KOPT-K1 (cell line): Measurements from ENCODE around the gene ENTHD1.

ENCODE experiments used
- H3K27ac ChIP-seq: fragments of 200-600 bp; sonication (generic); 2 replicates; pipeline ENCODE4 v1.5.1; 2016; ENCODE audit warnings: antibody characterized with exemption, mild to moderate bottlenecking, low read depth, low read length; ENCODE audit not compliant: poor library complexity, severe bottlenecking
- H3K36me3 ChIP-seq: fragments of 200-600 bp; sonication (generic); 2 replicates; pipeline ENCODE4 v1.5.1; 2017; ENCODE audit warnings: antibody characterized with exemption, mild to moderate bottlenecking, low read length, moderate library complexity; ENCODE audit not compliant: insufficient read depth
- H3K9me3 ChIP-seq: fragments of 200-600 bp; sonication (generic); 2 replicates; pipeline ENCODE4 v1.5.1; 2017; ENCODE audit warnings: antibody characterized with exemption, low read length, mild to moderate bottlenecking; ENCODE audit not compliant: insufficient read depth, poor library complexity, severe bottlenecking

The ENTHD1 gene

GRCh38 chr22:39893526-39893925 is at the start of gene ENTHD1:
Gene ENTHD1, minus strand, starts transcription at chr22:39893760. Its CDS starts 6,012 bp downstream, at chr22:39887748.
- no peaks in the 10 kb centered on the region for H3K36me3 ChIP-seq
- no peaks in the 10 kb centered on the region for H3K9me3 ChIP-seq
- no peak within 1 kb of the TSS for H3K27ac ChIP-seq

GRCh38 chr22:39943337-39943736 is 49.8 kb upstream of the ENTHD1 start:
- Histone ChIP-seq H3K36me3 (peaks cover 42% of the 10 kb centered on the region), H3K9me3 (no peaks in the 10 kb centered on the region), H3K27ac (peak overlapping the region; percentile 99)

- Histone ChIP-seq H3K36me3 (peaks cover 42% of the 10 kb centered on the region), H3K27ac (peak overlapping the region; percentile 99), H3K9me3 (no peaks in the 10 kb centered on the region)
Observed at GRCh38 chr22:39942439-39943230, 49.1 kb upstream of the ENTHD1 start.

- peaks cover 40% of the 10 kb centered on the region for H3K36me3 ChIP-seq
- H3K9me3 ChIP-seq, result no peaks in the 10 kb centered on the region
Observed at GRCh38 chr22:39941601-39942000, 48.0 kb upstream of the ENTHD1 start.

GRCh38 chr22:39940757-39941305 is 47.3 kb upstream of the ENTHD1 start:
- Histone ChIP-seq H3K36me3 (peaks cover 47% of the 10 kb centered on the region), H3K27ac (peak overlapping the region; percentile 99), H3K9me3 (no peaks in the 10 kb centered on the region)

More at GRCh38 chr22:39941601-39942000, 48.0 kb upstream of the ENTHD1 start:
- peak overlapping the region; percentile 99 for H3K27ac ChIP-seq

GRCh38 chr22:39939830-39940229 is 46.3 kb upstream of the ENTHD1 start:
- Histone ChIP-seq H3K27ac (peak overlapping the region; percentile 99), H3K36me3 (peaks cover 43% of the 10 kb centered on the region), H3K9me3 (no peaks in the 10 kb centered on the region)

- no peaks in the 10 kb centered on the region for H3K9me3 ChIP-seq
- peak overlapping the region; percentile 99 for H3K27ac ChIP-seq
Observed at GRCh38 chr22:39938509-39939111, 45.0 kb upstream of the ENTHD1 start.

GRCh38 chr22:39937906-39938305 is 44.3 kb upstream of the ENTHD1 start:
- peak overlapping the region; percentile 99 for H3K27ac ChIP-seq

More at GRCh38 chr22:39938509-39939111, 45.0 kb upstream of the ENTHD1 start:
- peaks cover 42% of the 10 kb centered on the region for H3K36me3 ChIP-seq

GRCh38 chr22:39936523-39937145 is 43.1 kb upstream of the ENTHD1 start:
- peak overlapping the region; percentile 99 for H3K27ac ChIP-seq
- peaks cover 42% of the 10 kb centered on the region for H3K36me3 ChIP-seq

More at GRCh38 chr22:39937906-39938305, 44.3 kb upstream of the ENTHD1 start:
- H3K9me3 ChIP-seq, result no peaks in the 10 kb centered on the region
- H3K36me3 ChIP-seq, result peaks cover 42% of the 10 kb centered on the region

GRCh38 chr22:39935612-39936011 is 42.1 kb upstream of the ENTHD1 start:
- Histone ChIP-seq H3K36me3 (peaks cover 38% of the 10 kb centered on the region), H3K27ac (peak overlapping the region; percentile 99), H3K9me3 (no peaks in the 10 kb centered on the region)

More at GRCh38 chr22:39936523-39937145, 43.1 kb upstream of the ENTHD1 start:
- no peaks in the 10 kb centered on the region for H3K9me3 ChIP-seq

- peak overlapping the region; percentile 99 for H3K27ac ChIP-seq
- peaks cover 38% of the 10 kb centered on the region for H3K36me3 ChIP-seq
- H3K9me3 ChIP-seq, result no peaks in the 10 kb centered on the region
Observed at GRCh38 chr22:39935116-39935515, 41.6 kb upstream of the ENTHD1 start.

GRCh38 chr22:39933741-39934140 is 40.2 kb upstream of the ENTHD1 start:
- Histone ChIP-seq H3K36me3 (peaks cover 37% of the 10 kb centered on the region), H3K9me3 (no peaks in the 10 kb centered on the region)

GRCh38 chr22:39932918-39933649 is 39.5 kb upstream of the ENTHD1 start:
- H3K27ac ChIP-seq, result peak overlapping the region; percentile 99
- peaks cover 31% of the 10 kb centered on the region for H3K36me3 ChIP-seq
- no peaks in the 10 kb centered on the region for H3K9me3 ChIP-seq

More at GRCh38 chr22:39933741-39934140, 40.2 kb upstream of the ENTHD1 start:
- H3K27ac ChIP-seq, result peak overlapping the region; percentile 99

GRCh38 chr22:39932166-39932565 is 38.6 kb upstream of the ENTHD1 start:
- Histone ChIP-seq H3K36me3 (peaks cover 22% of the 10 kb centered on the region; the same call in 1 of the 2 replicates), H3K9me3 (no peaks in the 10 kb centered on the region), H3K27ac (peak overlapping the region; percentile 99)
